Effector memory CD8-positive, alpha-beta T cell (primary cell): ENCODE measurements around the gene PRRC2B.

ENCODE experiments used
- ATAC-seq: fragments of 150-1000 bp; cut with Tn5 transposase; replicated peaks from 2 replicates; pipeline ENCODE4 v1.10.0; 2021; ENCODE audit warnings: mild to moderate bottlenecking, moderate library complexity
- DNase-seq, 3 experiments: peaks; one replicate each; pipeline ENCODE4 v3.0.0; 2021
- H3K27ac Mint-ChIP-seq, 2 donors: one replicate each; pipeline ENCODE4 v1.8.0; 2022; ENCODE audit warnings: mild to moderate bottlenecking in 2 of 2, mixed read lengths in 2 of 2, moderate library complexity in 2 of 2
- H3K27me3 Mint-ChIP-seq, 2 donors: one replicate each; pipeline ENCODE4 v1.8.0; 2022; ENCODE audit warnings: mixed read lengths in 2 of 2
- H3K36me3 Mint-ChIP-seq: one replicate; pipeline ENCODE4 v1.8.0; 2022; ENCODE audit warnings: mild to moderate bottlenecking, moderate library complexity, mixed read lengths; ENCODE audit not compliant: insufficient read depth
- H3K4me1 Mint-ChIP-seq, 2 donors: one replicate each; pipeline ENCODE4 v1.8.0; 2022; ENCODE audit warnings: low read depth in 2 of 2, mixed read lengths in 2 of 2
- H3K4me3 Mint-ChIP-seq, 2 donors: one replicate each; pipeline ENCODE4 v1.8.0; 2022; ENCODE audit warnings: mild to moderate bottlenecking in 2 of 2, mixed read lengths in 2 of 2, moderate library complexity in 2 of 2
- H3K9me3 Mint-ChIP-seq, 2 donors: one replicate each; pipeline ENCODE4 v1.8.0; 2022; ENCODE audit warnings: mixed read lengths in 2 of 2

The PRRC2B gene

GRCh38 chr9:131421691-131422090 lies 27.8 kb downstream of the PRRC2B start:
- peaks cover 28% of the 10 kb centered on the region for H3K36me3 Mint-ChIP-seq
- H3K4me1 Mint-ChIP-seq: peaks cover 74% of the 10 kb centered on the region in 2 donors
- no peaks in the 10 kb centered on the region for H3K27me3 Mint-ChIP-seq
- ATAC-seq (no peak), DNase-seq (no peak)
- H3K4me3 Mint-ChIP-seq: peak overlapping the region in 1 of 2 donors; percentile 72
- H3K27ac Mint-ChIP-seq: peak overlapping the region in 1 of 2 donors; percentile 74
- no peaks in the 10 kb centered on the region for H3K9me3 Mint-ChIP-seq

- peak overlapping the region; percentile 71 to 74 for H3K27ac Mint-ChIP-seq
- H3K36me3 Mint-ChIP-seq: peaks cover 33% of the 10 kb centered on the region
- no peaks in the 10 kb centered on the region for H3K9me3 Mint-ChIP-seq
- ATAC-seq (peak; percentile 22), DNase-seq (no peak)
- H3K27me3 Mint-ChIP-seq: no peaks in the 10 kb centered on the region
- H3K4me3 Mint-ChIP-seq: peak overlapping the region; percentile 6 to 38
- peaks cover 73 to 74% of the 10 kb centered on the region in 2 donors for H3K4me1 Mint-ChIP-seq
Measured at GRCh38 chr9:131422241-131422792, 28.4 kb downstream of the PRRC2B start.

- Mint-ChIP-seq H3K27ac (peak overlapping the region; percentile 71 to 74), H3K36me3 (peaks cover 36% of the 10 kb centered on the region), H3K4me1 (peaks cover 70 to 73% of the 10 kb centered on the region in 2 donors), H3K27me3 (no peaks in the 10 kb centered on the region), H3K9me3 (no peaks in the 10 kb centered on the region), H3K4me3 (peak overlapping the region in 1 of 2 donors; percentile 38)
- ATAC-seq (peak; percentile 62), DNase-seq (no peak)
Measured at GRCh38 chr9:131423171-131423581, 29.3 kb downstream of the PRRC2B start.

- Mint-ChIP-seq H3K4me1 (peaks cover 55 to 63% of the 10 kb centered on the region in 2 donors), H3K36me3 (peaks cover 48% of the 10 kb centered on the region), H3K27me3 (no peaks in the 10 kb centered on the region), H3K9me3 (no peaks in the 10 kb centered on the region), H3K4me3 (peak overlapping the region in 1 of 2 donors; percentile 2), H3K27ac (peak overlapping the region in 1 of 2 donors; percentile 22)
- no peak for DNase-seq
- no peak for ATAC-seq
Measured at GRCh38 chr9:131426545-131426944, 32.7 kb downstream of the PRRC2B start.

GRCh38 chr9:131429121-131430012 lies 35.5 kb downstream of the PRRC2B start:
- no peak for DNase-seq
- Mint-ChIP-seq H3K9me3 (no peaks in the 10 kb centered on the region), H3K27ac (peak overlapping the region; percentile 71 to 87), H3K4me3 (peak overlapping the region; percentile 19 to 36), H3K4me1 (peaks cover 43% of the 10 kb centered on the region in 2 donors), H3K36me3 (peaks cover 54% of the 10 kb centered on the region), H3K27me3 (no peaks in the 10 kb centered on the region)
- no peak for ATAC-seq

GRCh38 chr9:131432050-131432449 lies 38.2 kb downstream of the PRRC2B start:
- Mint-ChIP-seq H3K27me3 (no peaks in the 10 kb centered on the region), H3K4me1 (peaks cover 28 to 32% of the 10 kb centered on the region in 2 donors), H3K9me3 (no peaks in the 10 kb centered on the region), H3K27ac (peak overlapping the region in 1 of 2 donors; percentile 46), H3K4me3 (no peak overlapping the region), H3K36me3 (peaks cover 73% of the 10 kb centered on the region)
- DNase-seq (no peak), ATAC-seq (no peak)

- Mint-ChIP-seq H3K27ac (peak overlapping the region; percentile 46 to 52), H3K4me1 (peaks cover 21 to 25% of the 10 kb centered on the region in 2 donors), H3K36me3 (peaks cover 75% of the 10 kb centered on the region), H3K9me3 (no peaks in the 10 kb centered on the region), H3K27me3 (no peaks in the 10 kb centered on the region), H3K4me3 (no peak overlapping the region)
- no peak for ATAC-seq
- no peak for DNase-seq
Measured at GRCh38 chr9:131432597-131433301, 38.9 kb downstream of the PRRC2B start.

- H3K27ac Mint-ChIP-seq: peak overlapping the region; percentile 8 to 52
- no peaks in the 10 kb centered on the region for H3K9me3 Mint-ChIP-seq
- ATAC-seq (no peak), DNase-seq (no peak)
- peaks cover 76% of the 10 kb centered on the region for H3K36me3 Mint-ChIP-seq
- no peaks in the 10 kb centered on the region for H3K27me3 Mint-ChIP-seq
- peaks cover 21 to 26% of the 10 kb centered on the region in 2 donors for H3K4me1 Mint-ChIP-seq
- H3K4me3 Mint-ChIP-seq: no peak overlapping the region
Measured at GRCh38 chr9:131433302-131433854, 39.5 kb downstream of the PRRC2B start.

- no peaks in the 10 kb centered on the region for H3K9me3 Mint-ChIP-seq
- H3K36me3 Mint-ChIP-seq: peaks cover 83% of the 10 kb centered on the region
- no peak for ATAC-seq
- H3K27ac Mint-ChIP-seq: peak overlapping the region in 1 of 2 donors; percentile 20
- H3K27me3 Mint-ChIP-seq: no peaks in the 10 kb centered on the region
- no peak overlapping the region for H3K4me3 Mint-ChIP-seq
- DNase-seq: no peak
- H3K4me1 Mint-ChIP-seq: peaks cover 17 to 27% of the 10 kb centered on the region in 2 donors
Measured at GRCh38 chr9:131434673-131435072, 40.8 kb downstream of the PRRC2B start.

- DNase-seq: no peak
- no peaks in the 10 kb centered on the region for H3K27me3 Mint-ChIP-seq
- no peak for ATAC-seq
- no peak overlapping the region for H3K27ac Mint-ChIP-seq
- H3K4me3 Mint-ChIP-seq: no peak overlapping the region
- H3K4me1 Mint-ChIP-seq: peaks cover 18 to 33% of the 10 kb centered on the region in 2 donors
- H3K9me3 Mint-ChIP-seq: no peaks in the 10 kb centered on the region
- peaks cover 84% of the 10 kb centered on the region for H3K36me3 Mint-ChIP-seq
Measured at GRCh38 chr9:131436376-131436775, 42.5 kb downstream of the PRRC2B start.

- Mint-ChIP-seq H3K4me3 (no peak overlapping the region), H3K27ac (no peak overlapping the region), H3K36me3 (peaks cover 89% of the 10 kb centered on the region), H3K4me1 (peaks cover 20 to 33% of the 10 kb centered on the region in 2 donors), H3K27me3 (no peaks in the 10 kb centered on the region), H3K9me3 (no peaks in the 10 kb centered on the region)
- no peak for ATAC-seq
- no peak for DNase-seq
Measured at GRCh38 chr9:131436865-131437271, 43.0 kb downstream of the PRRC2B start.

- DNase-seq (no peak), ATAC-seq (no peak)
- Mint-ChIP-seq H3K27me3 (no peaks in the 10 kb centered on the region), H3K4me3 (no peak overlapping the region), H3K4me1 (peaks cover 19 to 33% of the 10 kb centered on the region in 2 donors), H3K9me3 (no peaks in the 10 kb centered on the region), H3K36me3 (peaks cover 92% of the 10 kb centered on the region), H3K27ac (peak overlapping the region; percentile 33 to 92)
Measured at GRCh38 chr9:131438190-131438589, 44.3 kb downstream of the PRRC2B start.

GRCh38 chr9:131439224-131439623 lies 45.3 kb downstream of the PRRC2B start:
- Mint-ChIP-seq H3K4me1 (peaks cover 17 to 35% of the 10 kb centered on the region in 2 donors), H3K4me3 (no peak overlapping the region), H3K27me3 (no peaks in the 10 kb centered on the region), H3K9me3 (no peaks in the 10 kb centered on the region), H3K36me3 (peaks cover 94% of the 10 kb centered on the region), H3K27ac (peak overlapping the region; percentile 33 to 92)
- DNase-seq: no peak
- ATAC-seq: no peak
